DMS153 treated with DMSO at 0.1 percent for 48 hours (cell line): ENCODE measurements around the gene PRODH.
"Not testable (repeated sequence)": the region's sequence is repeated elsewhere in the genome, so short reads cannot be mapped to it uniquely, and the experiment has no call there.

Source experiments
- DNase-seq: peaks from one replicate; lab custom pipeline; 2025; ENCODE audit not compliant: unreplicated experiment; lab: John Stamatoyannopoulos, UW

PRODH gene

GRCh38 chr22:18954990-18955571 is 19.0 kb upstream of the PRODH start:
- no peak for DNase-seq

GRCh38 chr22:18954303-18954989 is 18.4 kb upstream of the PRODH start:
- DNase-seq: peak; percentile 3

- not testable (repeated sequence) for DNase-seq
These were observed 17.0 kb upstream of the PRODH start for GRCh38 chr22:18953128-18953527.

- no peak for DNase-seq
These were observed 15.9 kb upstream of the PRODH start for GRCh38 chr22:18952022-18952421.

- no peak for DNase-seq
These were observed 14.0 kb upstream of the PRODH start for GRCh38 chr22:18950141-18950540.

- no peak for DNase-seq
These were observed 11.8 kb upstream of the PRODH start for GRCh38 chr22:18947905-18948304.

GRCh38 chr22:18947105-18947504 is 11.0 kb upstream of the PRODH start:
- not testable (repeated sequence) for DNase-seq

GRCh38 chr22:18938691-18939090 is 2.6 kb upstream of the PRODH start:
- DNase-seq: not testable (repeated sequence)

GRCh38 chr22:18934688-18935087 is 1.4 kb downstream of the PRODH start:
- not testable (repeated sequence) for DNase-seq

- no peak for DNase-seq
These were observed 2.2 kb downstream of the PRODH start for GRCh38 chr22:18933914-18934313.

GRCh38 chr22:18931905-18932652 is 4.0 kb downstream of the PRODH start:
- no peak for DNase-seq

GRCh38 chr22:18929459-18929858 is 6.6 kb downstream of the PRODH start:
- DNase-seq: no peak

- no peak for DNase-seq
These were observed 8.5 kb downstream of the PRODH start for GRCh38 chr22:18927573-18927972.

- no peak for DNase-seq
These were observed 9.1 kb downstream of the PRODH start for GRCh38 chr22:18927020-18927419.

GRCh38 chr22:18925368-18926064 is 10.6 kb downstream of the PRODH start:
- DNase-seq: no peak

GRCh38 chr22:18920257-18920902 is 15.7 kb downstream of the PRODH start:
- DNase-seq: not testable (repeated sequence)

GRCh38 chr22:18917818-18918217 is 18.3 kb downstream of the PRODH start:
- DNase-seq: not testable (repeated sequence)

- not testable (repeated sequence) for DNase-seq
These were observed 20.5 kb downstream of the PRODH start for GRCh38 chr22:18915550-18915949.

GRCh38 chr22:18914558-18914957 is 21.5 kb downstream of the PRODH start:
- not testable (repeated sequence) for DNase-seq

- DNase-seq: not testable (repeated sequence)
These were observed 23.7 kb downstream of the PRODH start for GRCh38 chr22:18912264-18912946.
